IMR-90 (cell line): ENCODE data around the gene CTNS. TPM values are rescaled to one million over a fixed set of nuclear protein-coding genes. Genes with fewer than 3 reads are reported as not detected.

ENCODE experiments used
- ATAC-seq: fragments of 200-7000 bp; cut with Tn5 transposase; 2 replicates; pipeline ENCODE4 v1.9.1; 2020; ENCODE audit warnings: low read depth, mild to moderate bottlenecking, moderate library complexity
- BruUV-seq: library from RNA; stranded (reverse); fragments of 400-500 nt; replicated peaks from 2 replicates; lab custom pipeline; 2021; lab: Mats Ljungman, UMichigan
- CTCF ChIA-PET: fragments of 300-600 bp; formaldehyde crosslinking; extraction: SDS; loops from one replicate; lab custom pipeline; 2021; ENCODE audit warnings: antibody characterized with exemption; lab: Yijun Ruan, JAX
- POLR2A ChIA-PET: fragments of 300-600 bp; sonication (Branson Sonifier 250); formaldehyde crosslinking; loops from one replicate; lab custom pipeline; 2022; ENCODE audit warnings: antibody characterized with exemption; ENCODE audit not compliant: unreplicated experiment; lab: Charles Lee
- DNase-seq: peaks from one replicate; pipeline ENCODE4 v3.0.0; 2013
- H2AFZ ChIP-seq: replicated peaks from 2 replicates; pipeline ENCODE3; 2013; ENCODE audit warnings: low read length, mild to moderate bottlenecking; ENCODE audit not compliant: poor library complexity
- H2AK5ac ChIP-seq: 2 replicates; pipeline ENCODE4 v1.6.1; 2013; ENCODE audit warnings: low read depth, low read length, inconsistent platforms
- H2AK9ac ChIP-seq: replicated peaks from 2 replicates; pipeline ENCODE3; 2013; ENCODE audit warnings: mild to moderate bottlenecking, low read depth, low read length, moderate library complexity; ENCODE audit not compliant: poor library complexity
- H2BK120ac ChIP-seq: 2 replicates; pipeline ENCODE4 v1.6.1; 2013; ENCODE audit warnings: low read depth, low read length, inconsistent platforms
- H2BK15ac ChIP-seq: 3 replicates; pipeline ENCODE4 v1.6.1; 2013; ENCODE audit warnings: low read depth, low read length, inconsistent platforms
- H2BK20ac ChIP-seq: 2 replicates; pipeline ENCODE4 v1.6.1; 2013; ENCODE audit warnings: low read depth, mild to moderate bottlenecking, inconsistent platforms, low read length, moderate library complexity
- H2BK5ac ChIP-seq: 2 replicates; pipeline ENCODE4 v1.6.1; 2013; ENCODE audit warnings: mild to moderate bottlenecking, low read depth, low read length, inconsistent platforms; ENCODE audit not compliant: poor library complexity, severe bottlenecking
- H3K14ac ChIP-seq: replicated peaks from 2 replicates; pipeline ENCODE4 v1.6.1; 2013; ENCODE audit warnings: low read depth, low read length, inconsistent platforms
- H3K18ac ChIP-seq: 2 replicates; pipeline ENCODE4 v1.6.1; 2013; ENCODE audit warnings: low read depth, low read length, control low read depth
- H3K23ac ChIP-seq: 2 replicates; pipeline ENCODE4 v1.6.1; 2013; ENCODE audit warnings: low read depth, low read length, inconsistent platforms
- H3K27ac ChIP-seq: 2 replicates; pipeline ENCODE4 v1.5.1; 2013; ENCODE audit warnings: mild to moderate bottlenecking, control low read depth, low read length; ENCODE audit not compliant: insufficient read depth
- H3K27me3 ChIP-seq: 2 replicates; pipeline ENCODE4 v1.6.1; 2013; ENCODE audit warnings: low read length; ENCODE audit not compliant: control insufficient read depth, insufficient read depth
- H3K36me3 ChIP-seq: 2 replicates; pipeline ENCODE4 v1.6.1; 2013; ENCODE audit warnings: low read length, mixed read lengths; ENCODE audit not compliant: control insufficient read depth, insufficient read depth
- H3K4ac ChIP-seq: 2 replicates; pipeline ENCODE4 v1.6.1; 2013; ENCODE audit warnings: low read depth, low read length, inconsistent platforms
- H3K4me1 ChIP-seq: 2 replicates; pipeline ENCODE4 v1.6.1; 2013; ENCODE audit warnings: low read length, mixed read lengths; ENCODE audit not compliant: control insufficient read depth, insufficient read depth
- H3K4me2 ChIP-seq: 2 replicates; pipeline ENCODE4 v1.6.1; 2013; ENCODE audit warnings: low read depth, mild to moderate bottlenecking, control low read depth, low read length, moderate library complexity
- H3K4me3 ChIP-seq: 2 replicates; pipeline ENCODE4 v1.5.1; 2013; ENCODE audit warnings: low read depth, mild to moderate bottlenecking, control low read depth, low read length, moderate library complexity; ENCODE audit not compliant: insufficient read depth
- H3K56ac ChIP-seq: 2 replicates; pipeline ENCODE4 v1.6.1; 2013; ENCODE audit warnings: low read length, inconsistent platforms; ENCODE audit not compliant: insufficient read depth; ENCODE audit errors: extremely low read depth
- H3K79me1 ChIP-seq, 2 experiments: 2 replicates each; pipeline ENCODE4 v1.6.1; 2013; ENCODE audit warnings: low read length in 2 of 2, inconsistent platforms in 1 of 2, low read depth in 1 of 2
- H3K9ac ChIP-seq: 2 replicates; pipeline ENCODE4 v1.6.1; 2013; ENCODE audit warnings: low read depth, low read length, control low read depth
- H3K9me1 ChIP-seq: 2 replicates; pipeline ENCODE4 v1.6.1; 2013; ENCODE audit warnings: low read length, inconsistent platforms; ENCODE audit not compliant: insufficient read depth
- H3K9me3 ChIP-seq: 2 replicates; pipeline ENCODE4 v1.6.1; 2013; ENCODE audit warnings: low read length; ENCODE audit not compliant: control insufficient read depth, insufficient read depth
- H4K20me1 ChIP-seq: 2 replicates; pipeline ENCODE4 v1.6.1; 2013; ENCODE audit warnings: low read length, inconsistent platforms; ENCODE audit not compliant: insufficient read depth
- H4K5ac ChIP-seq: 2 replicates; pipeline ENCODE4 v1.6.1; 2013; ENCODE audit warnings: mild to moderate bottlenecking, low read depth, low read length, control low read depth
- H4K8ac ChIP-seq, 2 experiments: 2 replicates each; pipeline ENCODE4 v1.6.1; 2013; ENCODE audit warnings: low read depth in 2 of 2, low read length in 2 of 2, control low read depth in 1 of 2, inconsistent platforms in 1 of 2
- H4K91ac ChIP-seq: 2 replicates; pipeline ENCODE4 v1.6.1; 2013; ENCODE audit warnings: low read depth, low read length, inconsistent platforms; ENCODE audit not compliant: insufficient read depth
- BHLHE40 ChIP-seq: fragments of 150-350 bp; IDR thresholded peaks from 2 replicates; pipeline ENCODE4 v1.6.1; 2016; ENCODE audit warnings: mild to moderate bottlenecking, low read depth, low read length
- CEBPB ChIP-seq: IDR thresholded peaks from 2 replicates; pipeline ENCODE4 v1.6.1; 2012; ENCODE audit warnings: low read depth, low read length, improper control_type of control experiment
- CHD1 ChIP-seq: IDR thresholded peaks from 2 replicates; pipeline ENCODE4 v1.6.1; 2012; ENCODE audit warnings: low read depth, low read length, improper control_type of control experiment
- FOS ChIP-seq: fragments of 150-350 bp; IDR thresholded peaks from 2 replicates; pipeline ENCODE4 v1.6.1; 2016; ENCODE audit warnings: low read depth, low read length
- MAZ ChIP-seq: IDR thresholded peaks from 2 replicates; pipeline ENCODE4 v1.6.1; 2012; ENCODE audit warnings: low read depth, mild to moderate bottlenecking, low read length, improper control_type of control experiment, moderate library complexity, borderline replicate concordance
- POLR2A ChIP-seq: IDR thresholded peaks from 2 replicates; pipeline ENCODE4 v1.6.1; 2012; ENCODE audit warnings: mild to moderate bottlenecking, low read depth, low read length
- RAD21 ChIP-seq: IDR thresholded peaks from 2 replicates; pipeline ENCODE4 v1.6.1; 2012; ENCODE audit warnings: low read length, improper control_type of control experiment
- RCOR1 ChIP-seq: IDR thresholded peaks from 2 replicates; pipeline ENCODE4 v1.6.1; 2012; ENCODE audit warnings: mild to moderate bottlenecking, low read length, improper control_type of control experiment; ENCODE audit not compliant: insufficient replicate concordance
- RFX5 ChIP-seq: IDR thresholded peaks from 2 replicates; pipeline ENCODE4 v1.8.0; 2012; ENCODE audit warnings: low read depth, mild to moderate bottlenecking, low read length, moderate library complexity
- SMC3 ChIP-seq: fragments of 150-350 bp; IDR thresholded peaks from 2 replicates; pipeline ENCODE4 v1.6.1; 2016; ENCODE audit warnings: low read depth, mild to moderate bottlenecking, antibody characterized with exemption, low read length, moderate library complexity
- WGBS, 2 experiments: methylation state at CpG; one replicate each; pipeline versions ENCODE4 v1.1.5 to v1.1.7; 2013; ENCODE audit warnings: missing lambda C conversion rate in 2 of 2; ENCODE audit not compliant: insufficient read length in 1 of 2; ENCODE audit errors: extremely low coverage in 2 of 2; 5-methylcytosine and 5-hydroxymethylcytosine counted together
- dilution Hi-C: fragments of 300-500 bp; cut with HindIII; formaldehyde crosslinking; loops from one replicate; pipeline ENCODE4 v1.14.3; 2018; ENCODE audit warnings: low sequenced_read_pairs; ENCODE audit not compliant: unreplicated experiment
- in situ Hi-C: fragments of 300-500 bp; cut with MboI; formaldehyde crosslinking; loops from 3 replicates; pipeline ENCODE4 v1.14.3; 2019; ENCODE audit warnings: low sequenced_read_pairs, inconsistent platforms, mixed read lengths
- intact Hi-C: fragments of 100-400 bp; cut with micrococcal nuclease; formaldehyde crosslinking; loops from 2 replicates; pipeline ENCODE4 v1.10.0; 2022
- polyA plus RNA-seq, 3 experiments: library from polyadenylated mRNA; depleted of rRNA; stranded (reverse); fragments of >200 nt; gene quantifications; 2 replicates each; pipeline ENCODE4 v1.2.3, GENCODE V29; 2012; ENCODE audit warnings: low replicate concordance in 1 of 3
- total RNA-seq: library from RNA; depleted of rRNA; stranded (reverse); fragments of >200 nt; gene quantifications from 2 replicates; pipeline ENCODE4 v1.2.3, GENCODE V29; 2012
- TF ChIP-seq, protein P1 (sequence below): conservative IDR thresholded peaks from 2 replicates; pipeline ENCODE4 v1.5.1; 2012; ENCODE audit warnings: mild to moderate bottlenecking, low read depth, low read length, improper control_type of control experiment

Gene CTNS
- total and polyA plus RNA-seq, 2 of the 4 experiments (the other 2 are of a cell fraction) = 4.7 to 5.3 TPM

DNA sequence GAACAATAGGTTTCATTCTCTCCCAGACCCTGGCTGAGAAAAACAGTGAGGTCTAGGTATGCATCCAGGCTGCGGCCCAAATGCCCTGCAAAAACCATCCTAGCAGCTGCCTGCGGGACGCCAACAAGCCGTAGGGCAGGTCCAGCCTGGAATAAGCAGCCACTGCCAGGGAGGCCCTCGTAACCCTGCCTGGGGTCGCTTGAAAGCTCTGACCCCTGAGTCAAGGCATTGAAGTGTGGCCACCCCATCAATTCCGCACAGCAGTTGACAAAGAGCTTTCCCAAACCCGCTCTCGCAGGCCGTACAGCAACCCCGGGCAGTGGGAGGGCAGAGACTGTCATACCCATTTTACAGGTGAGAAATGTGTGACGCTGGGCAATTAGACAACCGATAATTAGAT, 38.5 kb upstream of the CTNS start:
- H3K79me1 ChIP-seq = no peaks in the 10 kb centered on the region
- H3K18ac ChIP-seq = no peak overlapping the region
- no peaks in the 10 kb centered on the region for H3K9me3 ChIP-seq
- no peak overlapping the region for H3K27ac ChIP-seq
- H3K56ac ChIP-seq = no peak overlapping the region
- H2AK9ac ChIP-seq = no peak overlapping the region
- ChIA-PET CTCF (no interaction called here), POLR2A (no interaction called here)
- H3K27me3 ChIP-seq = no peaks in the 10 kb centered on the region
- no peak overlapping the region for H2AK5ac ChIP-seq
- intact Hi-C loops = no loop called here
- H4K20me1 ChIP-seq = no peaks in the 10 kb centered on the region
- no peak for ATAC-seq
- H3K23ac ChIP-seq = no peak overlapping the region
- no peak overlapping the region for H3K4ac ChIP-seq
- H3K4me2 ChIP-seq = no peak overlapping the region
- no peak overlapping the region for H4K8ac ChIP-seq
- H3K4me1 ChIP-seq = peaks cover 2% of the 10 kb centered on the region; the same call in 1 of the 2 replicates
- H3K9me1 ChIP-seq = no peaks in the 10 kb centered on the region; the same call in 1 of the 2 replicates
- H4K5ac ChIP-seq = no peak overlapping the region
- H2BK20ac ChIP-seq = no peak overlapping the region
- no peak overlapping the region for H3K4me3 ChIP-seq
- H2AFZ ChIP-seq = no peak overlapping the region
- DNase-seq = no peak
- no peak overlapping the region for H2BK120ac ChIP-seq
- no peak overlapping the region for H3K14ac ChIP-seq
- WGBS, 2 experiments = 78% methylated on average over 5 of the region's 13 CpGs; no CpG with 5 or more reads in 1 of the 2 experiments
- H2BK15ac ChIP-seq = no peak overlapping the region
- no TSS peak for BruUV-seq
- no peak overlapping the region for H4K91ac ChIP-seq
- in situ Hi-C loops = no loop called here
- H3K9ac ChIP-seq = no peak overlapping the region
- no peaks in the 10 kb centered on the region for H3K36me3 ChIP-seq
- TF ChIP-seq CEBPB (no peak), RCOR1 (no peak), BHLHE40 (no peak), RFX5 (no peak), POLR2A (no peak), MAZ (no peak), FOS (no peak), SMC3 (no peak), CHD1 (no peak), RAD21 (no peak)
- TF ChIP-seq, protein P1, sequence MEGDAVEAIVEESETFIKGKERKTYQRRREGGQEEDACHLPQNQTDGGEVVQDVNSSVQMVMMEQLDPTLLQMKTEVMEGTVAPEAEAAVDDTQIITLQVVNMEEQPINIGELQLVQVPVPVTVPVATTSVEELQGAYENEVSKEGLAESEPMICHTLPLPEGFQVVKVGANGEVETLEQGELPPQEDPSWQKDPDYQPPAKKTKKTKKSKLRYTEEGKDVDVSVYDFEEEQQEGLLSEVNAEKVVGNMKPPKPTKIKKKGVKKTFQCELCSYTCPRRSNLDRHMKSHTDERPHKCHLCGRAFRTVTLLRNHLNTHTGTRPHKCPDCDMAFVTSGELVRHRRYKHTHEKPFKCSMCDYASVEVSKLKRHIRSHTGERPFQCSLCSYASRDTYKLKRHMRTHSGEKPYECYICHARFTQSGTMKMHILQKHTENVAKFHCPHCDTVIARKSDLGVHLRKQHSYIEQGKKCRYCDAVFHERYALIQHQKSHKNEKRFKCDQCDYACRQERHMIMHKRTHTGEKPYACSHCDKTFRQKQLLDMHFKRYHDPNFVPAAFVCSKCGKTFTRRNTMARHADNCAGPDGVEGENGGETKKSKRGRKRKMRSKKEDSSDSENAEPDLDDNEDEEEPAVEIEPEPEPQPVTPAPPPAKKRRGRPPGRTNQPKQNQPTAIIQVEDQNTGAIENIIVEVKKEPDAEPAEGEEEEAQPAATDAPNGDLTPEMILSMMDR = no peak
- no peak overlapping the region for H2BK5ac ChIP-seq
- dilution Hi-C loops = no loop called here
